A549 (cell line): Measurements from ENCODE around the gene ASPG. TPM values are rescaled to one million over a fixed set of nuclear protein-coding genes. Genes with fewer than 3 reads are reported as not detected.

Experiments
- ATAC-seq, 2 experiments: fragments of 200-7000 bp in 1 of 2; fragments of >200 bp in 1 of 2; cut with Nextera tagmentation in 1 of 2; cut with Tn5 transposase in 1 of 2; 3 replicates each; pipeline versions ENCODE4 v1.8.0 to v1.9.1; 2018 to 2020; ENCODE audit warnings: mild to moderate bottlenecking in 1 of 2, moderate library complexity in 1 of 2
- CTCF ChIA-PET: fragments of 300-600 bp; sonication (Branson Sonifier 250); formaldehyde crosslinking; extraction: SDS; loops from one replicate; lab custom pipeline; 2021; ENCODE audit warnings: antibody characterized with exemption, inconsistent platforms; lab: Yijun Ruan, JAX
- POLR2A ChIA-PET: fragments of 350-600 bp; formaldehyde crosslinking; extraction: SDS; loops from one replicate; lab custom pipeline; 2021; ENCODE audit warnings: antibody characterized with exemption, inconsistent platforms; lab: Yijun Ruan, JAX
- DNase-seq, 2 experiments: peaks; one replicate each; pipeline versions ENCODE4 v3.0.0 to v3.0.0-alpha.2; 2011 to 2016; ENCODE audit warnings: low read depth in 1 of 2, low spot score in 1 of 2
- FAIRE-seq: peaks from 2 replicates; lab custom pipeline; 2011; peaks lifted over from hg19 to GRCh38; lab: Jason Lieb, UNC
- H3K27ac ChIP-seq, 2 experiments: fragments of >200 bp; sonication (Bioruptor Twin); formaldehyde crosslinking; 3 replicates each; pipeline ENCODE4 v1.5.1; 2016 to 2017
- H3K4me1 ChIP-seq: fragments of >200 bp; sonication (Bioruptor Twin); formaldehyde crosslinking; 3 replicates; pipeline ENCODE4 v1.6.1; 2016
- H3K4me2 ChIP-seq: fragments of >200 bp; sonication (Bioruptor Twin); formaldehyde crosslinking; 3 replicates; pipeline ENCODE4 v1.6.1; 2016
- H3K4me3 ChIP-seq: fragments of >200 bp; sonication (Bioruptor Twin); formaldehyde crosslinking; 3 replicates; pipeline ENCODE4 v1.5.1; 2016
- H3K9me3 ChIP-seq: fragments of >200 bp; sonication (Bioruptor Twin); formaldehyde crosslinking; 3 replicates; pipeline ENCODE4 v1.6.1; 2016
- CBX2 ChIP-seq: fragments of 200-600 bp; sonication (generic); IDR thresholded peaks from 2 replicates; pipeline ENCODE4 v1.6.1; 2016; ENCODE audit warnings: low read depth, mild to moderate bottlenecking, borderline replicate concordance
- CBX8 ChIP-seq: fragments of 200-600 bp; sonication (generic); IDR thresholded peaks from 2 replicates; pipeline ENCODE4 v1.6.1; 2016
- CEBPB ChIP-seq, 2 experiments: fragments of >200 bp in 1 of 2; sonication (Bioruptor Twin) in 1 of 2; formaldehyde crosslinking in 1 of 2; IDR thresholded peaks; 2 replicates each; pipeline ENCODE4 v1.6.1; 2012 to 2016
- CHD4 ChIP-seq: fragments of 200-600 bp; sonication (generic); IDR thresholded peaks from 2 replicates; pipeline ENCODE4 v1.6.1; 2016; ENCODE audit warnings: antibody characterized with exemption, mild to moderate bottlenecking, borderline replicate concordance
- EHF ChIP-seq: fragments of 250-450 bp; sonication (Bioruptor Pico); IDR thresholded peaks from 2 replicates; pipeline ENCODE4 v1.5.0; 2020; ENCODE audit warnings: mild to moderate bottlenecking
- EP300 ChIP-seq, 2 experiments: fragments of >200 bp; sonication (Bioruptor Twin); formaldehyde crosslinking; IDR thresholded peaks; 2 replicates in 1 of 2; 3 replicates in 1 of 2; pipeline ENCODE4 v1.6.1; 2016 to 2017
- ESRRA ChIP-seq: fragments of 150-350 bp; IDR thresholded peaks from 2 replicates; pipeline ENCODE4 v1.6.1; 2014; ENCODE audit warnings: mild to moderate bottlenecking, low read length, borderline replicate concordance
- FOXS1 ChIP-seq: fragments of 250-450 bp; sonication (Bioruptor Pico); IDR thresholded peaks from 2 replicates; pipeline ENCODE4 v1.5.0; 2020; ENCODE audit warnings: mild to moderate bottlenecking, moderate library complexity
- HDAC2 ChIP-seq: fragments of 200-600 bp; sonication (generic); IDR thresholded peaks from 2 replicates; pipeline ENCODE4 v1.6.1; 2016
- HOXA7 ChIP-seq: fragments of 250-450 bp; sonication (Bioruptor Pico); IDR thresholded peaks from 2 replicates; pipeline ENCODE4 v1.5.0; 2020; ENCODE audit warnings: mild to moderate bottlenecking, moderate library complexity
- HOXB5 ChIP-seq: fragments of 250-450 bp; sonication (Bioruptor Pico); IDR thresholded peaks from 2 replicates; pipeline ENCODE4 v1.5.0; 2020; ENCODE audit warnings: mild to moderate bottlenecking, moderate library complexity
- JUNB ChIP-seq: fragments of >200 bp; sonication (Bioruptor Twin); formaldehyde crosslinking; IDR thresholded peaks from 2 replicates; pipeline ENCODE4 v1.6.1; 2016
- KDM1A ChIP-seq: fragments of 200-600 bp; sonication (generic); IDR thresholded peaks from 2 replicates; pipeline ENCODE4 v1.6.1; 2016; ENCODE audit warnings: low read depth, mild to moderate bottlenecking
- MAFK ChIP-seq: fragments of 450-650 bp; IDR thresholded peaks from 2 replicates; pipeline ENCODE4 v1.6.1; 2014; ENCODE audit not compliant: partially characterized antibody
- MAZ ChIP-seq: fragments of 150-350 bp; IDR thresholded peaks from 2 replicates; pipeline ENCODE4 v1.6.1; 2014; ENCODE audit warnings: antibody characterized with exemption, low read depth, low read length, borderline replicate concordance
- PHF8 ChIP-seq: fragments of 200-600 bp; sonication (generic); IDR thresholded peaks from 2 replicates; pipeline ENCODE4 v1.6.1; 2016; ENCODE audit warnings: low read depth, mild to moderate bottlenecking, antibody characterized with exemption, moderate library complexity, borderline replicate concordance
- POLR2A ChIP-seq: IDR thresholded peaks from 2 replicates; pipeline ENCODE4 v1.6.1; 2012; ENCODE audit warnings: mild to moderate bottlenecking, low read length
- POLR2AphosphoS2 ChIP-seq: conservative IDR thresholded peaks from 2 replicates; pipeline ENCODE4 v1.6.1; 2012; ENCODE audit warnings: low read length, improper control_type of control experiment, inconsistent platforms
- RARB ChIP-seq: fragments of 250-450 bp; sonication (Bioruptor Pico); IDR thresholded peaks from 2 replicates; pipeline ENCODE4 v1.8.0; 2021; ENCODE audit warnings: mild to moderate bottlenecking, moderate library complexity
- REST ChIP-seq: fragments of 200-600 bp; sonication (generic); IDR thresholded peaks from 2 replicates; pipeline ENCODE4 v1.6.1; 2016; ENCODE audit warnings: antibody characterized with exemption, mild to moderate bottlenecking, moderate library complexity
- SMC3 ChIP-seq: fragments of >200 bp; sonication (Bioruptor Twin); formaldehyde crosslinking; IDR thresholded peaks from 3 replicates; pipeline ENCODE4 v1.6.1; 2018; ENCODE audit warnings: inconsistent platforms
- SREBF2 ChIP-seq: fragments of 450-650 bp; IDR thresholded peaks from 2 replicates; pipeline ENCODE4 v1.6.1; 2014; ENCODE audit warnings: mild to moderate bottlenecking, moderate library complexity
- TFCP2L1 ChIP-seq: fragments of 250-450 bp; sonication (Bioruptor Pico); IDR thresholded peaks from 2 replicates; pipeline ENCODE4 v1.5.0; 2021; ENCODE audit warnings: mild to moderate bottlenecking
- TP53 ChIP-seq: fragments of 250-450 bp; sonication (Bioruptor Pico); IDR thresholded peaks from 2 replicates; pipeline ENCODE4 v1.5.0; 2021; ENCODE audit warnings: mild to moderate bottlenecking, moderate library complexity
- WGBS: methylation state at CpG from one replicate; pipeline ENCODE4 v1.1.6; 2017; ENCODE audit errors: missing lambda C conversion rate; 5-methylcytosine and 5-hydroxymethylcytosine counted together
- polyA plus RNA-seq, 4 experiments: library from polyadenylated mRNA; depleted of rRNA in 3 of 4; stranded (reverse); fragments of >200 nt; fragmentation: RNase III in 1 of 4; extraction: RNeasy Plus Mini Kit Qiagen cat#74134 plus additional on column Dnase treatment in 1 of 4; gene quantifications; 2 replicates in 3 of 4; 3 replicates in 1 of 4; pipeline ENCODE4 v1.2.3, GENCODE V29; 2011 to 2017
- TF ChIP-seq, protein P1 (sequence below): fragments of 450-650 bp; IDR thresholded peaks from 2 replicates; pipeline ENCODE4 v1.6.1; 2014; ENCODE audit warnings: antibody characterized with exemption
- TF ChIP-seq, protein P2 (sequence below): fragments of >200 bp; sonication (Bioruptor Twin); formaldehyde crosslinking; IDR thresholded peaks from 3 replicates; pipeline ENCODE4 v1.6.1; 2016
- TF ChIP-seq, protein P3 (sequence below): IDR thresholded peaks from 2 replicates; pipeline ENCODE4 v1.6.1; 2012

The ASPG gene
- polyA plus RNA-seq, 2 of the 4 experiments (the other 2 are of a cell fraction), result not detected

DNA sequence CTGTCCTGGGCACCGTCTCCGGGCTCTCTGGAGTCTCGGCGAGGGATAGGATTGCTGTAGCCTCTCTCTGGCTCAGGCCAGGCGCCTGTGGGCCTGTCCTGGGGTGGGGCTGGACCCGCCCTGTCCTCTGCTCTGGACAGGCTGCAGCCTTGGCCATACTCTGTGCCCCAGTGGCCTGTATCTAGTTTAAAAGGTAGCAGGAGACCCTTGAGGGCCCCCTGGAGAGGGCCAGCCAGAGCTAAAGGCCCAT lies 54.6 kb downstream of the ASPG start:
- TF ChIP-seq, protein P1, sequence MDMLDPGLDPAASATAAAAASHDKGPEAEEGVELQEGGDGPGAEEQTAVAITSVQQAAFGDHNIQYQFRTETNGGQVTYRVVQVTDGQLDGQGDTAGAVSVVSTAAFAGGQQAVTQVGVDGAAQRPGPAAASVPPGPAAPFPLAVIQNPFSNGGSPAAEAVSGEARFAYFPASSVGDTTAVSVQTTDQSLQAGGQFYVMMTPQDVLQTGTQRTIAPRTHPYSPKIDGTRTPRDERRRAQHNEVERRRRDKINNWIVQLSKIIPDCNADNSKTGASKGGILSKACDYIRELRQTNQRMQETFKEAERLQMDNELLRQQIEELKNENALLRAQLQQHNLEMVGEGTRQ, result no peak
- TF ChIP-seq CHD4 (no peak), TFCP2L1 (CRISPR knock-in tag) (no peak), RARB (no peak), EP300 (IDR thresholded peaks at IDR 0.05) (no peak), HDAC2 (no peak), POLR2A (no peak), POLR2AphosphoS2 (no peak), ESRRA (no peak), SREBF2 (no peak), REST (no peak), TP53 (no peak), MAZ (no peak), JUNB (no peak), HOXA7 (CRISPR knock-in tag) (no peak)
- POLR2A ChIA-PET, result no interaction called here
- no peak for FAIRE-seq
- 59% methylated on average over 5 of the region's 6 CpGs for WGBS
- ATAC-seq, result no peak
- CTCF ChIA-PET, result interaction anchor here (2.0 kb wide), 1 partner anchor 62 kb away, joined by 8 read pairs; no protein-coding TSS in a partner anchor
- Histone ChIP-seq H3K27ac (no peak overlapping the region), H3K4me3 (no peak overlapping the region), H3K4me1 (peaks cover 26% of the 10 kb centered on the region), H3K4me2 (no peak overlapping the region), H3K9me3 (no peaks in the 10 kb centered on the region)
- DNase-seq, result no peak

GRCh38 chr14:104140463-104141331 lies 55.2 kb downstream of the ASPG start:
- CTCF ChIA-PET, result interaction anchor here (2.0 to 7.1 kb wide), 2 partner anchors 63 to 423 kb away, joined by 8 to 50 read pairs; no protein-coding TSS in a partner anchor
- no peak for FAIRE-seq
- H3K27ac ChIP-seq, result no peak overlapping the region

GRCh38 chr14:104141621-104142091 lies 56.2 kb downstream of the ASPG start:
- POLR2A ChIA-PET, result no interaction called here
- H3K27ac ChIP-seq, result no peak overlapping the region
- H3K4me2 ChIP-seq, result no peak overlapping the region
- no peak for TF ChIP-seq CBX8
- no peak for TF ChIP-seq PHF8
- no peak for TF ChIP-seq KDM1A
- TF ChIP-seq, protein P2, sequence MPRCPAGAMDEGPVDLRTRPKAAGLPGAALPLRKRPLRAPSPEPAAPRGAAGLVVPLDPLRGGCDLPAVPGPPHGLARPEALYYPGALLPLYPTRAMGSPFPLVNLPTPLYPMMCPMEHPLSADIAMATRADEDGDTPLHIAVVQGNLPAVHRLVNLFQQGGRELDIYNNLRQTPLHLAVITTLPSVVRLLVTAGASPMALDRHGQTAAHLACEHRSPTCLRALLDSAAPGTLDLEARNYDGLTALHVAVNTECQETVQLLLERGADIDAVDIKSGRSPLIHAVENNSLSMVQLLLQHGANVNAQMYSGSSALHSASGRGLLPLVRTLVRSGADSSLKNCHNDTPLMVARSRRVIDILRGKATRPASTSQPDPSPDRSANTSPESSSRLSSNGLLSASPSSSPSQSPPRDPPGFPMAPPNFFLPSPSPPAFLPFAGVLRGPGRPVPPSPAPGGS, result no peak
- TF ChIP-seq, all 56 proteins: peak for 0
- Histone ChIP-seq H3K4me1 (peaks cover 15% of the 10 kb centered on the region), H3K9me3 (no peaks in the 10 kb centered on the region), H3K4me3 (no peak overlapping the region)
- CTCF ChIA-PET, result interaction anchor here (7.1 kb wide), 1 partner anchor 422 kb away, joined by 50 read pairs; no protein-coding TSS in a partner anchor
- DNase-seq, result no peak
- 92% methylated on average over 6 of the region's 15 CpGs for WGBS
- FAIRE-seq, result no peak
- no peak for ATAC-seq

More at GRCh38 chr14:104140463-104141331, 55.2 kb downstream of the ASPG start:
- POLR2A ChIA-PET, result no interaction called here
- TF ChIP-seq MAFK (no peak), EHF (CRISPR knock-in tag) (no peak), CBX8 (no peak), SMC3 (no peak), HOXB5 (CRISPR knock-in tag) (no peak), CBX2 (no peak), TP53 (no peak), CEBPB (IDR thresholded peaks at IDR 0.05) (no peak), JUNB (no peak), HDAC2 (no peak), FOXS1 (CRISPR knock-in tag) (no peak)
- TF ChIP-seq, protein P3, sequence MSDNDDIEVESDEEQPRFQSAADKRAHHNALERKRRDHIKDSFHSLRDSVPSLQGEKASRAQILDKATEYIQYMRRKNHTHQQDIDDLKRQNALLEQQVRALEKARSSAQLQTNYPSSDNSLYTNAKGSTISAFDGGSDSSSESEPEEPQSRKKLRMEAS, result no peak
- no peak overlapping the region for H3K4me3 ChIP-seq
- H3K4me1 ChIP-seq, result peaks cover 21% of the 10 kb centered on the region
- no peak overlapping the region for H3K4me2 ChIP-seq
- H3K9me3 ChIP-seq, result no peaks in the 10 kb centered on the region
- DNase-seq (no peak), ATAC-seq (no peak)
- 81% methylated on average over 8 of the region's 12 CpGs for WGBS
